Esophagus squamous epithelium (tissue), 5 donors: ENCODE measurements around the gene PARL. TPM values are rescaled to one million over a fixed set of nuclear protein-coding genes. Genes with fewer than 3 reads are reported as not detected.

Experiments used
- DNase-seq: peaks from one replicate; lab custom pipeline; 2025; lab: John Stamatoyannopoulos, UW
- H3K27ac ChIP-seq, 4 donors: fragments of 200-600 bp; sonication (generic); one replicate each; pipeline ENCODE4 v1.5.1; 2016 to 2019; ENCODE audit warnings: mild to moderate bottlenecking in 1 of 4
- H3K27me3 ChIP-seq, 4 donors: fragments of 200-600 bp; sonication (generic); 1 replicate in 3 of 4; 2 replicates in 1 of 4; pipeline versions ENCODE4 v1.5.1 to v1.6.0; 2017 to 2021; ENCODE audit warnings: antibody characterized with exemption in 1 of 4
- H3K36me3 ChIP-seq, 3 donors: fragments of 200-600 bp; sonication (generic); one replicate each; pipeline ENCODE4 v1.5.1; 2016 to 2019
- H3K4me1 ChIP-seq, 3 donors: fragments of 200-600 bp; sonication (generic); one replicate each; pipeline ENCODE4 v1.5.1; 2017 to 2019
- H3K4me3 ChIP-seq, 4 donors: fragments of 200-600 bp; sonication (generic); 1 replicate in 3 of 4; 2 replicates in 1 of 4; pipeline ENCODE4 v1.5.1; 2016 to 2019; ENCODE audit warnings: mild to moderate bottlenecking in 2 of 4, moderate library complexity in 1 of 4
- H3K9me3 ChIP-seq, 3 donors: fragments of 200-600 bp; sonication (generic); one replicate each; pipeline ENCODE4 v1.5.1; 2016 to 2019
- CTCF ChIP-seq, 6 experiments: fragments of 450-650 bp in 4 of 6; fragments of 200-600 bp in 2 of 6; sonication (generic) in 2 of 6; IDR thresholded peaks; one replicate each; pipeline ENCODE4 v1.5.1; 2016 to 2019; ENCODE audit warnings: antibody characterized with exemption in 6 of 6, mild to moderate bottlenecking in 4 of 6, moderate library complexity in 4 of 6
- POLR2A ChIP-seq, 4 donors: fragments of 450-650 bp; IDR thresholded peaks; one replicate each; pipeline ENCODE4 v1.6.1; 2017; ENCODE audit warnings: antibody characterized with exemption in 4 of 4, mild to moderate bottlenecking in 4 of 4, moderate library complexity in 3 of 4
- WGBS, 2 donors: methylation state at CpG; one replicate each; pipeline ENCODE4 v1.1.5; 2018; 5-methylcytosine and 5-hydroxymethylcytosine counted together
- intact Hi-C: fragments of 100-400 bp; cut with DNase I; formaldehyde crosslinking; loops from one replicate; pipeline ENCODE4 v1.15.0; 2022
- total RNA-seq, 4 donors: library from RNA; depleted of rRNA; stranded (reverse); fragments of >200 nt; gene quantifications; one replicate each; pipeline ENCODE4 v1.1.0, GENCODE V29; 2016
- donor health status: DM: yes; HTN: yes; CAD: no.

The PARL gene
- total RNA-seq, 4 donors from 2014 or later: 23.3 to 45.0 (median 39.7) TPM

GRCh38 chr3:183868796-183869195, 15.9 kb downstream of the PARL start:
- intact Hi-C loops: no loop called here
- no peak for DNase-seq
- peaks cover 0 to 20% (median 6%) of the 10 kb centered on the region in 3 donors for H3K4me1 ChIP-seq
- H3K36me3 ChIP-seq: peaks cover 0 to 43% (median 9%) of the 10 kb centered on the region in 3 donors
- no peaks in the 10 kb centered on the region for H3K27me3 ChIP-seq
- TF ChIP-seq CTCF (IDR thresholded peaks at IDR 0.05) (no peak), POLR2A (IDR thresholded peaks at IDR 0.05) (no peak)
- no peak overlapping the region for H3K4me3 ChIP-seq
- no peaks in the 10 kb centered on the region for H3K9me3 ChIP-seq
- 80 to 83% methylated on average over 1 of the region's 1 CpG for WGBS, 2 donors
- no peak overlapping the region for H3K27ac ChIP-seq

GRCh38 chr3:183862610-183863009, 22.1 kb downstream of the PARL start:
- 86 to 92% methylated on average over 4 of the region's 4 CpGs for WGBS, 2 donors
- Histone ChIP-seq H3K27ac (no peak overlapping the region), H3K36me3 (peaks cover 7 to 100% (median 37%) of the 10 kb centered on the region in 3 donors), H3K9me3 (no peaks in the 10 kb centered on the region), H3K4me1 (no peaks in the 10 kb centered on the region), H3K27me3 (no peaks in the 10 kb centered on the region), H3K4me3 (no peak overlapping the region)
- intact Hi-C loops: no loop called here
- no peak for DNase-seq
- no peak for TF ChIP-seq POLR2A (IDR thresholded peaks at IDR 0.05)
- TF ChIP-seq CTCF (IDR thresholded peaks at IDR 0.05): no peak

GRCh38 chr3:183857863-183858262, 26.8 kb downstream of the PARL start:
- Histone ChIP-seq H3K27me3 (no peaks in the 10 kb centered on the region), H3K4me1 (no peaks in the 10 kb centered on the region), H3K4me3 (no peak overlapping the region), H3K9me3 (no peaks in the 10 kb centered on the region), H3K36me3 (peaks cover 7 to 95% (median 33%) of the 10 kb centered on the region in 3 donors), H3K27ac (no peak overlapping the region)
- no peak for DNase-seq
- no peak for TF ChIP-seq POLR2A (IDR thresholded peaks at IDR 0.05)
- TF ChIP-seq CTCF (IDR thresholded peaks at IDR 0.05): no peak
- intact Hi-C loops: no loop called here
- 88 to 91% methylated on average over 3 of the region's 3 CpGs for WGBS, 2 donors

- TF ChIP-seq POLR2A (IDR thresholded peaks at IDR 0.05): no peak
- TF ChIP-seq CTCF (IDR thresholded peaks at IDR 0.05): no peak
- Histone ChIP-seq H3K4me3 (no peak overlapping the region), H3K27me3 (no peaks in the 10 kb centered on the region), H3K9me3 (no peaks in the 10 kb centered on the region), H3K36me3 (peaks cover 4 to 93% (median 13%) of the 10 kb centered on the region in 3 donors), H3K27ac (no peak overlapping the region), H3K4me1 (no peaks in the 10 kb centered on the region)
- DNase-seq: no peak
- 85 to 91% methylated on average over 4 of the region's 4 CpGs for WGBS, 2 donors
- intact Hi-C loops: no loop called here
These were observed 30.2 kb downstream of the PARL start for GRCh38 chr3:183854318-183855035.

- peak overlapping the region in 2 of 4 donors; percentile 15 to 30 for H3K27ac ChIP-seq
- H3K9me3 ChIP-seq: no peaks in the 10 kb centered on the region
- H3K27me3 ChIP-seq: no peaks in the 10 kb centered on the region
- intact Hi-C loops: no loop called here
- H3K36me3 ChIP-seq: peaks cover 0 to 97% (median 21%) of the 10 kb centered on the region in 3 donors
- TF ChIP-seq POLR2A (IDR thresholded peaks at IDR 0.05) (no peak), CTCF (IDR thresholded peaks at IDR 0.05) (no peak)
- H3K4me1 ChIP-seq: peaks cover 0 to 22% (median 5%) of the 10 kb centered on the region in 3 donors
- no peak for DNase-seq
- 82 to 86% methylated on average over 11 to 13 of the region's 13 CpGs for WGBS, 2 donors
- no peak overlapping the region for H3K4me3 ChIP-seq
These were observed 38.9 kb downstream of the PARL start for GRCh38 chr3:183845608-183846288.
